Panc1 (cell line): ENCODE results near the gene CCDC54.

Source experiments
- POLR2AphosphoS5 ChIP-seq: IDR thresholded peaks from 2 replicates; pipeline ENCODE4 v1.6.1; 2012; ENCODE audit warnings: mild to moderate bottlenecking, low read depth, low read length, moderate library complexity
- SIN3A ChIP-seq: IDR thresholded peaks from 2 replicates; pipeline ENCODE4 v1.6.1; 2012; ENCODE audit warnings: low read depth, mild to moderate bottlenecking, low read length, moderate library complexity, borderline replicate concordance; ENCODE audit not compliant: insufficient read depth
- TCF7L2 ChIP-seq: IDR thresholded peaks from 2 replicates; pipeline ENCODE4 v1.6.1; 2011; ENCODE audit warnings: mild to moderate bottlenecking, low read depth, low read length, inconsistent platforms
- TF ChIP-seq, protein P1 (sequence below): fragments of 450-650 bp; IDR thresholded peaks from 2 replicates; pipeline ENCODE4 v1.5.1; 2017; ENCODE audit warnings: mild to moderate bottlenecking
- TF ChIP-seq, protein P2 (sequence below), 2 experiments: IDR thresholded peaks; 2 replicates each; pipeline ENCODE4 v1.6.1; 2011 to 2012; ENCODE audit warnings: low read depth in 2 of 2, control low read depth in 1 of 2, low read length in 1 of 2, mild to moderate bottlenecking in 1 of 2, moderate library complexity in 1 of 2; ENCODE audit not compliant: insufficient read depth in 1 of 2

DNA sequence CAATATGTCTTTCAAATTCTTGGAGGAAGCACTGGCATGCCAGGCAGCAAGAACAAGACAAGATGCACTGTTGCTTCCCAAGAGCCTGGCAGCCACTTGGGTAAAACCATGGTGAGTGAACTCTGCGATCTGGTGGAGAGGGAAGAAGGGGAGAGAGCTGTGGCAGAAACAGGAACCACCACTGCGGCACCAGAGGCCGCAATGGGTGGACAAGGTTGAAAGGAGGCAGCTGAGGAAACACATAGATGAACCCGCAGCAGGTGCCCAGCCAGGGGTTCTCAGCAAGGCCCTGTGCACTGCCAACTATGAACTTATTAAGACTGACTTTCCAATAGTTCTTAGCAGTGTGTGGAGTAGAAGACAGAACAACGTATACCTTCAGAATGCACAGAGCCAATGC lies 48.2 kb upstream of the CCDC54 start:
- TF ChIP-seq, protein P1, sequence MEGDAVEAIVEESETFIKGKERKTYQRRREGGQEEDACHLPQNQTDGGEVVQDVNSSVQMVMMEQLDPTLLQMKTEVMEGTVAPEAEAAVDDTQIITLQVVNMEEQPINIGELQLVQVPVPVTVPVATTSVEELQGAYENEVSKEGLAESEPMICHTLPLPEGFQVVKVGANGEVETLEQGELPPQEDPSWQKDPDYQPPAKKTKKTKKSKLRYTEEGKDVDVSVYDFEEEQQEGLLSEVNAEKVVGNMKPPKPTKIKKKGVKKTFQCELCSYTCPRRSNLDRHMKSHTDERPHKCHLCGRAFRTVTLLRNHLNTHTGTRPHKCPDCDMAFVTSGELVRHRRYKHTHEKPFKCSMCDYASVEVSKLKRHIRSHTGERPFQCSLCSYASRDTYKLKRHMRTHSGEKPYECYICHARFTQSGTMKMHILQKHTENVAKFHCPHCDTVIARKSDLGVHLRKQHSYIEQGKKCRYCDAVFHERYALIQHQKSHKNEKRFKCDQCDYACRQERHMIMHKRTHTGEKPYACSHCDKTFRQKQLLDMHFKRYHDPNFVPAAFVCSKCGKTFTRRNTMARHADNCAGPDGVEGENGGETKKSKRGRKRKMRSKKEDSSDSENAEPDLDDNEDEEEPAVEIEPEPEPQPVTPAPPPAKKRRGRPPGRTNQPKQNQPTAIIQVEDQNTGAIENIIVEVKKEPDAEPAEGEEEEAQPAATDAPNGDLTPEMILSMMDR, result no peak
- TF ChIP-seq POLR2AphosphoS5 (no peak), TCF7L2 (no peak), SIN3A (no peak)
- TF ChIP-seq, protein P2, sequence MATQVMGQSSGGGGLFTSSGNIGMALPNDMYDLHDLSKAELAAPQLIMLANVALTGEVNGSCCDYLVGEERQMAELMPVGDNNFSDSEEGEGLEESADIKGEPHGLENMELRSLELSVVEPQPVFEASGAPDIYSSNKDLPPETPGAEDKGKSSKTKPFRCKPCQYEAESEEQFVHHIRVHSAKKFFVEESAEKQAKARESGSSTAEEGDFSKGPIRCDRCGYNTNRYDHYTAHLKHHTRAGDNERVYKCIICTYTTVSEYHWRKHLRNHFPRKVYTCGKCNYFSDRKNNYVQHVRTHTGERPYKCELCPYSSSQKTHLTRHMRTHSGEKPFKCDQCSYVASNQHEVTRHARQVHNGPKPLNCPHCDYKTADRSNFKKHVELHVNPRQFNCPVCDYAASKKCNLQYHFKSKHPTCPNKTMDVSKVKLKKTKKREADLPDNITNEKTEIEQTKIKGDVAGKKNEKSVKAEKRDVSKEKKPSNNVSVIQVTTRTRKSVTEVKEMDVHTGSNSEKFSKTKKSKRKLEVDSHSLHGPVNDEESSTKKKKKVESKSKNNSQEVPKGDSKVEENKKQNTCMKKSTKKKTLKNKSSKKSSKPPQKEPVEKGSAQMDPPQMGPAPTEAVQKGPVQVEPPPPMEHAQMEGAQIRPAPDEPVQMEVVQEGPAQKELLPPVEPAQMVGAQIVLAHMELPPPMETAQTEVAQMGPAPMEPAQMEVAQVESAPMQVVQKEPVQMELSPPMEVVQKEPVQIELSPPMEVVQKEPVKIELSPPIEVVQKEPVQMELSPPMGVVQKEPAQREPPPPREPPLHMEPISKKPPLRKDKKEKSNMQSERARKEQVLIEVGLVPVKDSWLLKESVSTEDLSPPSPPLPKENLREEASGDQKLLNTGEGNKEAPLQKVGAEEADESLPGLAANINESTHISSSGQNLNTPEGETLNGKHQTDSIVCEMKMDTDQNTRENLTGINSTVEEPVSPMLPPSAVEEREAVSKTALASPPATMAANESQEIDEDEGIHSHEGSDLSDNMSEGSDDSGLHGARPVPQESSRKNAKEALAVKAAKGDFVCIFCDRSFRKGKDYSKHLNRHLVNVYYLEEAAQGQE (IDR thresholded peaks at IDR 0.05; ENCODE audit: insufficient read depth in 1 of 2, low read depth in 2 of 2, low read length in 1 of 2), result no peak
